Thyroid gland (tissue), 4 donors: ENCODE data around the gene CDH4.

ENCODE experiments used
- POLR2A ChIP-seq, 2 donors: fragments of 450-650 bp; IDR thresholded peaks; one replicate each; pipeline ENCODE4 v1.6.1; 2017; ENCODE audit warnings: antibody characterized with exemption in 2 of 2, mild to moderate bottlenecking in 2 of 2, moderate library complexity in 1 of 2
- TF ChIP-seq, protein P1 (sequence below), 6 experiments: fragments of 200-600 bp in 3 of 6; fragments of 450-650 bp in 3 of 6; sonication (generic) in 3 of 6; IDR thresholded peaks; one replicate each; pipeline ENCODE4 v1.5.1; 2016 to 2019; ENCODE audit warnings: antibody characterized with exemption in 6 of 6, mild to moderate bottlenecking in 2 of 6, inconsistent platforms in 1 of 6, moderate library complexity in 1 of 6

GRCh38 chr20:61647702-61648101 is 395.6 kb downstream of the CDH4 start:
- TF ChIP-seq, protein P1, sequence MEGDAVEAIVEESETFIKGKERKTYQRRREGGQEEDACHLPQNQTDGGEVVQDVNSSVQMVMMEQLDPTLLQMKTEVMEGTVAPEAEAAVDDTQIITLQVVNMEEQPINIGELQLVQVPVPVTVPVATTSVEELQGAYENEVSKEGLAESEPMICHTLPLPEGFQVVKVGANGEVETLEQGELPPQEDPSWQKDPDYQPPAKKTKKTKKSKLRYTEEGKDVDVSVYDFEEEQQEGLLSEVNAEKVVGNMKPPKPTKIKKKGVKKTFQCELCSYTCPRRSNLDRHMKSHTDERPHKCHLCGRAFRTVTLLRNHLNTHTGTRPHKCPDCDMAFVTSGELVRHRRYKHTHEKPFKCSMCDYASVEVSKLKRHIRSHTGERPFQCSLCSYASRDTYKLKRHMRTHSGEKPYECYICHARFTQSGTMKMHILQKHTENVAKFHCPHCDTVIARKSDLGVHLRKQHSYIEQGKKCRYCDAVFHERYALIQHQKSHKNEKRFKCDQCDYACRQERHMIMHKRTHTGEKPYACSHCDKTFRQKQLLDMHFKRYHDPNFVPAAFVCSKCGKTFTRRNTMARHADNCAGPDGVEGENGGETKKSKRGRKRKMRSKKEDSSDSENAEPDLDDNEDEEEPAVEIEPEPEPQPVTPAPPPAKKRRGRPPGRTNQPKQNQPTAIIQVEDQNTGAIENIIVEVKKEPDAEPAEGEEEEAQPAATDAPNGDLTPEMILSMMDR (IDR thresholded peaks at IDR 0.05), result no peak
- TF ChIP-seq POLR2A (IDR thresholded peaks at IDR 0.05), result no peak
